GM23338 (cell line): ENCODE measurements around the gene PCYT2. TPM values are rescaled to one million over a fixed set of nuclear protein-coding genes. Genes with fewer than 3 reads are reported as not detected.
"Not testable (repeated sequence)": the region's sequence is repeated elsewhere in the genome, so short reads cannot be mapped to it uniquely, and the experiment has no call there.

Experiments
- ATAC-seq: fragments of 200-7000 bp; cut with Tn5 transposase; 3 replicates; pipeline ENCODE4 v1.9.1; 2020
- DNase-seq: peaks from one replicate; pipeline ENCODE4 v3.0.0-alpha.2; 2015; ENCODE audit warnings: low spot score
- H2AFZ ChIP-seq: fragments of 200-600 bp; sonication (generic); 2 replicates; pipeline ENCODE4 v1.8.0; 2016; ENCODE audit warnings: antibody characterized with exemption, mild to moderate bottlenecking, moderate library complexity
- H3F3A ChIP-seq: fragments of 200-600 bp; sonication (generic); replicated peaks from 2 replicates; pipeline ENCODE4 v1.8.0; 2017; ENCODE audit warnings: antibody characterized with exemption, mixed run types, low read depth
- H3K27ac ChIP-seq: fragments of 200-600 bp; sonication (generic); 2 replicates; pipeline ENCODE4 v1.6.1; 2016; ENCODE audit warnings: low read depth
- H3K27me3 ChIP-seq: fragments of 200-600 bp; sonication (generic); 2 replicates; pipeline ENCODE4 v1.8.0; 2016; ENCODE audit warnings: mild to moderate bottlenecking, mixed run types, moderate library complexity; ENCODE audit not compliant: insufficient read depth
- H3K36me3 ChIP-seq: fragments of 200-600 bp; sonication (generic); 2 replicates; pipeline ENCODE4 v1.8.0; 2016; ENCODE audit warnings: mild to moderate bottlenecking; ENCODE audit not compliant: insufficient read depth
- H3K4me1 ChIP-seq: fragments of 200-600 bp; sonication (generic); 2 replicates; pipeline ENCODE4 v1.8.0; 2016; ENCODE audit warnings: mild to moderate bottlenecking, moderate library complexity; ENCODE audit not compliant: insufficient read depth
- H3K4me2 ChIP-seq: fragments of 200-600 bp; sonication (generic); 2 replicates; pipeline ENCODE4 v1.7.1; 2017; ENCODE audit warnings: mixed run types
- H3K4me3 ChIP-seq: fragments of 200-600 bp; sonication (generic); 2 replicates; pipeline ENCODE4 v1.6.1; 2016; ENCODE audit warnings: mixed run types
- H3K79me2 ChIP-seq: fragments of 200-600 bp; sonication (generic); replicated peaks from 2 replicates; pipeline ENCODE4 v1.8.0; 2017; ENCODE audit warnings: mild to moderate bottlenecking; ENCODE audit not compliant: insufficient read depth
- H3K9me2 ChIP-seq: fragments of 200-600 bp; sonication (generic); 2 replicates; pipeline ENCODE4 v1.8.0; 2017; ENCODE audit not compliant: insufficient read depth
- H4K20me1 ChIP-seq: fragments of 200-600 bp; sonication (generic); replicated peaks from 2 replicates; pipeline ENCODE4 v1.8.0; 2017; ENCODE audit warnings: mild to moderate bottlenecking; ENCODE audit not compliant: insufficient read depth
- H3K27ac Mint-ChIP-seq: 2 replicates; pipeline ENCODE4 v1.8.0; 2020; ENCODE audit warnings: inconsistent platforms, mild to moderate bottlenecking, moderate library complexity, mixed read lengths
- H3K27me3 Mint-ChIP-seq: 3 replicates; pipeline ENCODE4 v1.8.0; 2022; ENCODE audit warnings: low read depth, mild to moderate bottlenecking, moderate library complexity, mixed read lengths, inconsistent platforms; ENCODE audit not compliant: insufficient read depth, poor library complexity
- H3K36me3 Mint-ChIP-seq: 3 replicates; pipeline ENCODE4 v1.8.0; 2021; ENCODE audit warnings: low read depth, mild to moderate bottlenecking, inconsistent platforms, moderate library complexity, mixed read lengths
- H3K4me1 Mint-ChIP-seq: 3 replicates; pipeline ENCODE4 v1.8.0; 2020; ENCODE audit warnings: mild to moderate bottlenecking, inconsistent platforms, mixed read lengths
- H3K4me3 Mint-ChIP-seq: 3 replicates; pipeline ENCODE4 v1.8.0; 2021; ENCODE audit warnings: moderate library complexity, mild to moderate bottlenecking, inconsistent platforms, mixed read lengths
- H3K9me3 Mint-ChIP-seq: 3 replicates; pipeline ENCODE4 v1.8.0; 2020; ENCODE audit warnings: moderate library complexity, mild to moderate bottlenecking, inconsistent platforms, mixed read lengths
- CREB1 ChIP-seq: fragments of 250-450 bp; sonication (Bioruptor Pico); IDR thresholded peaks from 2 replicates; pipeline ENCODE4 v1.5.0; 2020; ENCODE audit warnings: low read depth, mild to moderate bottlenecking, moderate library complexity
- NANOG ChIP-seq: IDR thresholded peaks from 2 replicates; pipeline ENCODE4 v1.6.1; 2016; ENCODE audit warnings: antibody characterized with exemption, borderline replicate concordance
- ZNF331 ChIP-seq: fragments of 250-450 bp; sonication (Bioruptor Pico); IDR thresholded peaks from 2 replicates; pipeline ENCODE4 v1.5.0; 2020; ENCODE audit warnings: low read depth, mild to moderate bottlenecking, moderate library complexity
- polyA plus RNA-seq: library from polyadenylated mRNA; unstranded; fragments of >200 nt; fragmentation: Nextera tagmentation; extraction: Ambion mirVana; gene quantifications from 2 replicates; pipeline ENCODE4 v1.2.1, GENCODE V29; 2016
- total RNA-seq: library from RNA; depleted of rRNA; stranded (reverse); fragments of >200 nt; shearing (Covaris generic); gene quantifications from 2 replicates; pipeline ENCODE4 v1.2.3, GENCODE V29; 2014
- TF ChIP-seq, protein P1 (sequence below), 2 experiments: fragments of 200-600 bp in 1 of 2; sonication (generic) in 1 of 2; conservative IDR thresholded peaks; 2 replicates each; pipeline versions ENCODE4 v1.5.1 to v1.6.1; 2016 to 2017; ENCODE audit warnings: antibody characterized with exemption in 2 of 2, low read depth in 2 of 2, mild to moderate bottlenecking in 2 of 2, moderate library complexity in 1 of 2

The PCYT2 gene
- total and polyA plus RNA-seq, 2 experiments from 2014 or later: 51.6 to 82.9 TPM

DNA sequence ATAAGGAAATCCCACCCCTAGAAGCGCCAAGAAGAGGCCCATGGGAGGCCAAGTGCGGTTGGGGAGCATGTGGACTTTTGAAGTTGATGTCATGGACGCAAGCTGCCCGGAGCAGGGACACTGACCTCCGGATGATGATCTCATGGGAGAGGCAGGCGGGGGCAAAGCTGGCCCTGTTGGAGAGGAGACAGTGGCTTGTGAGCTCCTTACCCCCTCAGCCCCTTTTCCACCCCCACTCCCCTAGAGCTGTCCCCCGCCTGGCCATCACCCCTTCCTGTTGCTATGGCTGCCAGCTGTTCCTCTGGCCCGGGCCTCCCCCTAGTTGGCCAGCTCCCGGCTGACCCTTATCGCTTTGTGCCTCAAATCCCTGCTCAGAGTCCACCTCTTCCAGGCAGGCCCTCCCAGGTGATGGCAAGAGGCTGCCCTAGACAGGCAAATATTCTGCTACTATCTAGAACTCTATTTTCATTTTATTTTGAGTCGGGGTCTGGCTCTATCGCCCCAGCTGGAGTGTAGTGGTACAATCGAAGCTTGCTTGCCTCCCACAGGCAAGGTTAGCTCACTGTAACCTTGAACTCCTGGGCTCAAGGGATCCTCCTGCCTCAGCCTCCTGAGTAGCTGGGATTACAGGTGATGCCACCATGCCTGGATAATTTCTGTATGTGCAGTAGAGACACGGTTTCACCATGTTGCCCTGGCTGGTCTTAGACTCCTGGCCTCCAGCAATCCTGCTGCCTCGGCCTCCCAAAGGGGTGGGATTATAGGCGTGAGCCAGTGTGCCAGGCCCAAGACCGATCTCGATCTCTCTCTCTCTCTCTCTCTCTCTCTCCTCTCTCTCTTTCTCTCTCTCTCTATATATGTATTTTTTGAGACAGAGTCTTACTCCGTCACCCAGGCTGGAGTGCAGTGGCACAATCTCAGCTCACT, 43.2 kb upstream of the PCYT2 start:
- H3K27ac ChIP-seq: no peak overlapping the region
- TF ChIP-seq NANOG (no peak), CREB1 (no peak), ZNF331 (CRISPR knock-in tag) (no peak)
- TF ChIP-seq, protein P1, sequence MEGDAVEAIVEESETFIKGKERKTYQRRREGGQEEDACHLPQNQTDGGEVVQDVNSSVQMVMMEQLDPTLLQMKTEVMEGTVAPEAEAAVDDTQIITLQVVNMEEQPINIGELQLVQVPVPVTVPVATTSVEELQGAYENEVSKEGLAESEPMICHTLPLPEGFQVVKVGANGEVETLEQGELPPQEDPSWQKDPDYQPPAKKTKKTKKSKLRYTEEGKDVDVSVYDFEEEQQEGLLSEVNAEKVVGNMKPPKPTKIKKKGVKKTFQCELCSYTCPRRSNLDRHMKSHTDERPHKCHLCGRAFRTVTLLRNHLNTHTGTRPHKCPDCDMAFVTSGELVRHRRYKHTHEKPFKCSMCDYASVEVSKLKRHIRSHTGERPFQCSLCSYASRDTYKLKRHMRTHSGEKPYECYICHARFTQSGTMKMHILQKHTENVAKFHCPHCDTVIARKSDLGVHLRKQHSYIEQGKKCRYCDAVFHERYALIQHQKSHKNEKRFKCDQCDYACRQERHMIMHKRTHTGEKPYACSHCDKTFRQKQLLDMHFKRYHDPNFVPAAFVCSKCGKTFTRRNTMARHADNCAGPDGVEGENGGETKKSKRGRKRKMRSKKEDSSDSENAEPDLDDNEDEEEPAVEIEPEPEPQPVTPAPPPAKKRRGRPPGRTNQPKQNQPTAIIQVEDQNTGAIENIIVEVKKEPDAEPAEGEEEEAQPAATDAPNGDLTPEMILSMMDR (conservative IDR thresholded peaks at IDR 0.05; ENCODE audit: low read depth in 2 of 2): no peak
- H3K27ac Mint-ChIP-seq: no peak overlapping the region
- H3K27me3 Mint-ChIP-seq: peaks cover 36% of the 10 kb centered on the region
- H3K9me2 ChIP-seq: no peaks in the 10 kb centered on the region
- H3K4me1 ChIP-seq: no peaks in the 10 kb centered on the region
- no peak overlapping the region for H3K4me2 ChIP-seq
- H3K4me1 Mint-ChIP-seq: no peaks in the 10 kb centered on the region; the same call in 2 of the 3 replicates
- H3K4me3 ChIP-seq: no peak overlapping the region
- no peaks in the 10 kb centered on the region for H3K36me3 ChIP-seq
- no peak overlapping the region for H3K4me3 Mint-ChIP-seq
- DNase-seq: no peak
- H3K9me3 Mint-ChIP-seq: peaks cover 3% of the 10 kb centered on the region; the same call in 1 of the 3 replicates
- H3K36me3 Mint-ChIP-seq: no peaks in the 10 kb centered on the region; the same call in 2 of the 3 replicates
- no peaks in the 10 kb centered on the region for H3K79me2 ChIP-seq
- peaks cover 27% of the 10 kb centered on the region for H3K27me3 ChIP-seq
- no peak overlapping the region for H2AFZ ChIP-seq
- ATAC-seq: no peak
- H4K20me1 ChIP-seq: peaks cover 6% of the 10 kb centered on the region; the same call in 1 of the 2 replicates
- H3F3A ChIP-seq: no peaks in the 10 kb centered on the region

DNA sequence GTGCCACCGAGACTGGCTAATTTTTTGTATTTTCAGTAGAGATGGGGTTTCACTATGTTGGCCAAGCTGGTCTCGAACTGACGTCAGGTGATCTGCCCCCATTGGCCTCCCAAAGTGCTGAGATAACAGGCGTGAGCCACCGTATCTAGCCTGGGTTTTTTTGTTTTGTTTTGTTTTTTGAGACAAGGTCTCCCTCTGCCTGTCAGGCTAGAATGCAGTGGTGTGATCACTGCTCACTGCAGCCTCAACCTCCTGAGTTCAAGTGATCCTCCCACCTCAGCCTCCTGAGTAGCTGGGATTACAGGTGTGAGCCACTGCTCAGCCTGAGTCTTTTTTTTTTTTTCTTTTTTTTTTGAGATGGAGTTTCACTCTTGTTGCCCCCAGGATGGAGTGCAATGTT, 42.2 kb upstream of the PCYT2 start:
- TF ChIP-seq, protein P1 (conservative IDR thresholded peaks at IDR 0.05; ENCODE audit: low read depth in 2 of 2): peak in 1 of 2 experiments; percentile 22; a peak in 1 of 4 replicates
- H3K27ac ChIP-seq, H3K79me2 ChIP-seq, H3F3A ChIP-seq, H3K4me2 ChIP-seq, H3K4me3 Mint-ChIP-seq, H3K4me1 ChIP-seq, H2AFZ ChIP-seq, H3K9me3 Mint-ChIP-seq, H3K27ac Mint-ChIP-seq, H3K4me3 ChIP-seq, H3K36me3 Mint-ChIP-seq, H3K9me2 ChIP-seq, H3K4me1 Mint-ChIP-seq, DNase-seq, H3K36me3 ChIP-seq, H4K20me1 ChIP-seq, ATAC-seq: not testable (repeated sequence)
- H3K27me3 Mint-ChIP-seq: peaks cover 28% of the 10 kb centered on the region
- peaks cover 18% of the 10 kb centered on the region for H3K27me3 ChIP-seq
